Measurements from ENCODE around the gene SNRPA. TPM values are rescaled to one million over a fixed set of nuclear protein-coding genes. Genes with fewer than 3 reads are reported as not detected.

SNRPA gene
- total RNA-seq, 1 experiment from 2014 or later: 225 TPM

DNA sequence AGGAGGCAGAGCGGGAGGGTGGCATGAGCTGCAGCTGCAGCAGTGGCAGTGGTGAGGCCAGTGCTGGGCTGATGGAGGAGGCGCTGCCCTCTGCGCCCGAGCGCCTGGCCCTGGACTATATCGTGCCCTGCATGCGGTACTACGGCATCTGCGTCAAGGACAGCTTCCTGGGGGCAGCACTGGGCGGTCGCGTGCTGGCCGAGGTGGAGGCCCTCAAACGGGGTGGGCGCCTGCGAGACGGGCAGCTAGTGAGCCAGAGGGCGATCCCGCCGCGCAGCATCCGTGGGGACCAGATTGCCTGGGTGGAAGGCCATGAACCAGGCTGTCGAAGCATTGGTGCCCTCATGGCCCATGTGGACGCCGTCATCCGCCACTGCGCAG, 50.0 kb downstream of the SNRPA start:
- Histone ChIP-seq H2AK5ac (ENCODE audit: insufficient read length, low read length) (no peak overlapping the region), H3K23me2 (ENCODE audit: insufficient read length, low read depth, low read length, poor library complexity, severe bottlenecking) (peaks cover 9% of the 10 kb centered on the region), H2AFZ (ENCODE audit: low read length) (no peak overlapping the region), H3K23ac (ENCODE audit: insufficient read length, low read depth, low read length) (no peak overlapping the region), H4K8ac (replicated peaks; ENCODE audit: insufficient read length, low read depth, low read length) (no peak overlapping the region), H3K18ac (ENCODE audit: insufficient read length, low read depth, low read length) (no peak overlapping the region), H2BK5ac (ENCODE audit: insufficient read length, low read length) (no peak overlapping the region), H3T11ph (ENCODE audit: low read length) (no peak overlapping the region), H3K79me2 (ENCODE audit: insufficient read depth, low read length) (peaks cover 22% of the 10 kb centered on the region; the same call in 1 of the 2 replicates), H3K4ac (ENCODE audit: low read depth, low read length) (no peak overlapping the region), H4K20me1 (ENCODE audit: control insufficient read depth, insufficient read depth, insufficient read length) (peaks cover 2% of the 10 kb centered on the region), H4K91ac (ENCODE audit: insufficient read length, low read depth, low read length) (no peak overlapping the region), H2BK120ac (ENCODE audit: low read depth, low read length, poor library complexity, severe bottlenecking) (no peak overlapping the region), H3K27ac (ENCODE audit: insufficient read length, low read depth, low read length) (no peak overlapping the region), H3K9me3 (ENCODE audit: control insufficient read depth, low read depth, low read length) (no peaks in the 10 kb centered on the region), H3K9ac (ENCODE audit: extremely low read depth, insufficient read length, low read length) (no peak overlapping the region), H2BK15ac (ENCODE audit: low read depth, low read length) (no peak overlapping the region), H3K56ac (ENCODE audit: insufficient read length, low read depth, low read length) (no peak overlapping the region), H3K4me1 (ENCODE audit: insufficient read depth, low read length) (peaks cover 9% of the 10 kb centered on the region), H4K5ac (ENCODE audit: insufficient read length, low read depth, low read length) (no peak overlapping the region), H3K14ac (ENCODE audit: insufficient read depth, low read length) (no peak overlapping the region; the same call in 1 of the 2 replicates), H3K27me3 (ENCODE audit: insufficient read depth, low read length) (no peaks in the 10 kb centered on the region), H2BK12ac (ENCODE audit: insufficient read length, low read depth, low read length) (no peak overlapping the region), H3K79me1 (ENCODE audit: insufficient read depth, low read depth, low read length, poor library complexity, severe bottlenecking) (peaks cover 8% of the 10 kb centered on the region), H2BK20ac (ENCODE audit: low read depth, low read length, poor library complexity, severe bottlenecking) (no peak overlapping the region), H3K4me2 (ENCODE audit: insufficient read depth, insufficient read length, low read length) (no peak overlapping the region)
- peaks cover 21 to 49% (median 46%) of the 10 kb centered on the region in 3 experiments; a peak in 6 of 7 replicates for H3K36me3 Mint-ChIP-seq (ENCODE audit: insufficient read depth in 1 of 3, low read depth in 3 of 3)
- H3K4me3 Mint-ChIP-seq: peak overlapping the region; percentile 93 to 96; a peak in 3 of 5 replicates
- DNase-seq: no peak
- TF ChIP-seq, protein P1, sequence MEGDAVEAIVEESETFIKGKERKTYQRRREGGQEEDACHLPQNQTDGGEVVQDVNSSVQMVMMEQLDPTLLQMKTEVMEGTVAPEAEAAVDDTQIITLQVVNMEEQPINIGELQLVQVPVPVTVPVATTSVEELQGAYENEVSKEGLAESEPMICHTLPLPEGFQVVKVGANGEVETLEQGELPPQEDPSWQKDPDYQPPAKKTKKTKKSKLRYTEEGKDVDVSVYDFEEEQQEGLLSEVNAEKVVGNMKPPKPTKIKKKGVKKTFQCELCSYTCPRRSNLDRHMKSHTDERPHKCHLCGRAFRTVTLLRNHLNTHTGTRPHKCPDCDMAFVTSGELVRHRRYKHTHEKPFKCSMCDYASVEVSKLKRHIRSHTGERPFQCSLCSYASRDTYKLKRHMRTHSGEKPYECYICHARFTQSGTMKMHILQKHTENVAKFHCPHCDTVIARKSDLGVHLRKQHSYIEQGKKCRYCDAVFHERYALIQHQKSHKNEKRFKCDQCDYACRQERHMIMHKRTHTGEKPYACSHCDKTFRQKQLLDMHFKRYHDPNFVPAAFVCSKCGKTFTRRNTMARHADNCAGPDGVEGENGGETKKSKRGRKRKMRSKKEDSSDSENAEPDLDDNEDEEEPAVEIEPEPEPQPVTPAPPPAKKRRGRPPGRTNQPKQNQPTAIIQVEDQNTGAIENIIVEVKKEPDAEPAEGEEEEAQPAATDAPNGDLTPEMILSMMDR (conservative IDR thresholded peaks at IDR 0.05): no peak
- peaks cover 50 to 64% of the 10 kb centered on the region in 2 experiments for H3K4me1 Mint-ChIP-seq
- no CpG with 5 or more reads among the region's 27 CpGs for WGBS (ENCODE audit: extremely low coverage, insufficient read length, low lambda C conversion rate)
- no peaks in the 10 kb centered on the region; the same call in none of the 2 replicates for H3K27me3 Mint-ChIP-seq (ENCODE audit: low read depth)
- peak overlapping the region in 1 of 3 experiments; percentile 74; a peak in 1 of 7 replicates for H3K27ac Mint-ChIP-seq
- no peaks in the 10 kb centered on the region; a peak in 2 of 5 replicates for H3K9me3 Mint-ChIP-seq
